GM12878 (cell line): Measurements from ENCODE around the gene PFKFB3. TPM values are rescaled to one million over a fixed set of nuclear protein-coding genes. Genes with fewer than 3 reads are reported as not detected.
A peak's percentile ranks its signal among the peaks of the same experiment; 100 is the strongest.

Experiments used
- ATAC-seq: fragments of 200-7000 bp; cut with Tn5 transposase; 3 replicates; pipeline ENCODE4 v1.9.1; 2020; ENCODE audit warnings: mild to moderate bottlenecking, moderate library complexity
- BruUV-seq: library from RNA; stranded (reverse); fragments of 400-500 nt; replicated peaks from 2 replicates; lab custom pipeline; 2021; lab: Mats Ljungman, UMichigan
- CTCF ChIA-PET: fragments of 300-600 bp; sonication (Branson Sonifier 250); formaldehyde crosslinking; extraction: SDS; loops from one replicate; lab custom pipeline; 2021; ENCODE audit warnings: inconsistent platforms; lab: Yijun Ruan, JAX
- POLR2A ChIA-PET: fragments of 350-600 bp; formaldehyde crosslinking; extraction: SDS; loops from one replicate; lab custom pipeline; 2021; ENCODE audit warnings: inconsistent platforms; lab: Charles Lee
- RAD21 ChIA-PET: fragments of 300-600 bp; sonication (Branson Sonifier 250); formaldehyde crosslinking; loops from one replicate; lab custom pipeline; 2023; ENCODE audit warnings: antibody characterized with exemption; ENCODE audit not compliant: unreplicated experiment; lab: Charles Lee
- SMC1A ChIA-PET: fragments of 300-600 bp; sonication (Branson Sonifier 250); formaldehyde crosslinking; loops from one replicate; lab custom pipeline; 2023; ENCODE audit not compliant: unreplicated experiment, uncharacterized antibody; lab: Charles Lee
- DNase-seq: peaks from one replicate; pipeline ENCODE4 v3.0.0-alpha.2; 2011; ENCODE audit warnings: low read depth, low spot score
- FAIRE-seq: peaks from 3 replicates; lab custom pipeline; 2011; peaks lifted over from hg19 to GRCh38; lab: Jason Lieb, UNC
- H2AFZ ChIP-seq: 2 replicates; pipeline ENCODE4 v1.6.0; 2011; ENCODE audit warnings: low read depth, low read length, control low read depth; ENCODE audit not compliant: control insufficient read depth
- H3K27ac ChIP-seq: 2 replicates; pipeline ENCODE4 v1.5.1; 2011; ENCODE audit warnings: control low read depth; ENCODE audit not compliant: control insufficient read depth, insufficient read depth
- H3K27me3 ChIP-seq, 2 experiments: replicated peaks in 1 of 2; 2 replicates each; pipeline versions ENCODE4 v1.6.0 to v1.6.1; 2011; ENCODE audit warnings: low read length in 1 of 2; ENCODE audit not compliant: control insufficient read depth in 2 of 2, insufficient read depth in 2 of 2
- H3K36me3 ChIP-seq, 2 experiments: 2 replicates each; pipeline ENCODE4 v1.5.1; 2011; ENCODE audit warnings: low read length in 1 of 2; ENCODE audit not compliant: control insufficient read depth in 2 of 2, insufficient read depth in 2 of 2
- H3K4me1 ChIP-seq: 2 replicates; pipeline ENCODE4 v1.6.1; 2011; ENCODE audit warnings: mild to moderate bottlenecking, low read length, moderate library complexity, mixed read lengths; ENCODE audit not compliant: control insufficient read depth, insufficient read depth
- H3K4me2 ChIP-seq: 2 replicates; pipeline ENCODE4 v1.6.0; 2011; ENCODE audit warnings: control low read depth; ENCODE audit not compliant: control insufficient read depth, insufficient read depth
- H3K4me3 ChIP-seq: fragments of 200-600 bp; sonication (generic); 2 replicates; pipeline ENCODE4 v1.5.1; 2016
- H3K79me2 ChIP-seq: 2 replicates; pipeline ENCODE4 v1.6.0; 2011; ENCODE audit warnings: low read length; ENCODE audit not compliant: control insufficient read depth, insufficient read depth
- H3K9ac ChIP-seq: 2 replicates; pipeline ENCODE4 v1.8.0; 2011; ENCODE audit warnings: low read length, control low read depth, mixed read lengths; ENCODE audit not compliant: control insufficient read depth, insufficient read depth
- H3K9me3 ChIP-seq: replicated peaks from 3 replicates; pipeline ENCODE4 v1.5.1; 2011; ENCODE audit warnings: mild to moderate bottlenecking, low read length; ENCODE audit not compliant: control insufficient read depth, insufficient read depth
- H4K20me1 ChIP-seq: 2 replicates; pipeline ENCODE4 v1.6.0; 2011; ENCODE audit not compliant: control insufficient read depth, insufficient read depth
- CBX3 ChIP-seq: fragments of 200-600 bp; sonication (generic); IDR thresholded peaks from 2 replicates; pipeline ENCODE4 v1.6.1; 2016; ENCODE audit warnings: low read depth, borderline replicate concordance
- ESRRA ChIP-seq: IDR thresholded peaks from 2 replicates; pipeline ENCODE4 v1.6.1; 2012; ENCODE audit warnings: mild to moderate bottlenecking, low read length, improper control_type of control experiment
- FOXK2 ChIP-seq: fragments of 450-650 bp; IDR thresholded peaks from 2 replicates; pipeline ENCODE4 v1.6.1; 2017; ENCODE audit warnings: mild to moderate bottlenecking, moderate library complexity
- HDGF ChIP-seq: fragments of 450-650 bp; IDR thresholded peaks from 2 replicates; pipeline ENCODE4 v1.6.1; 2016; ENCODE audit warnings: antibody characterized with exemption
- HSF1 ChIP-seq: fragments of 150-350 bp; IDR thresholded peaks from 2 replicates; pipeline ENCODE4 v1.6.1; 2014; ENCODE audit warnings: mild to moderate bottlenecking, low read depth, low read length
- IRF3 ChIP-seq: fragments of 450-650 bp; IDR thresholded peaks from 2 replicates; pipeline ENCODE4 v1.6.1; 2014; ENCODE audit warnings: mild to moderate bottlenecking
- MAX ChIP-seq: IDR thresholded peaks from 2 replicates; pipeline ENCODE4 v1.6.1; 2012; ENCODE audit warnings: low read depth, low read length, improper control_type of control experiment
- MTA2 ChIP-seq: fragments of 450-650 bp; IDR thresholded peaks from 2 replicates; pipeline ENCODE4 v1.6.1; 2016; ENCODE audit warnings: low read depth, mild to moderate bottlenecking, moderate library complexity
- NFYA ChIP-seq: IDR thresholded peaks from 2 replicates; pipeline ENCODE4 v1.6.1; 2011; ENCODE audit warnings: low read depth, mild to moderate bottlenecking, low read length, improper control_type of control experiment, borderline replicate concordance
- POLR2AphosphoS5 ChIP-seq: IDR thresholded peaks from 2 replicates; pipeline ENCODE4 v1.6.1; 2011; ENCODE audit warnings: mild to moderate bottlenecking, low read length, inconsistent platforms
- POU2F2 ChIP-seq: IDR thresholded peaks from 3 replicates; pipeline ENCODE4 v1.6.1; 2011; ENCODE audit warnings: low read depth, mild to moderate bottlenecking, low read length, borderline replicate concordance
- RAD21 ChIP-seq: IDR thresholded peaks from 2 replicates; pipeline ENCODE4 v1.6.1; 2011; ENCODE audit warnings: mild to moderate bottlenecking, low read depth, low read length, moderate library complexity; ENCODE audit not compliant: insufficient read depth
- SMARCA5 ChIP-seq: fragments of 450-650 bp; IDR thresholded peaks from 2 replicates; pipeline ENCODE4 v1.6.1; 2017; ENCODE audit warnings: mild to moderate bottlenecking
- STAT1 ChIP-seq: fragments of 450-650 bp; conservative IDR thresholded peaks from 2 replicates; pipeline ENCODE4 v1.6.1; 2014; ENCODE audit warnings: antibody characterized with exemption, mild to moderate bottlenecking
- TAF1 ChIP-seq: IDR thresholded peaks from 2 replicates; pipeline ENCODE4 v1.6.1; 2011; ENCODE audit warnings: mild to moderate bottlenecking, low read depth, low read length, borderline replicate concordance
- TBL1XR1 ChIP-seq: IDR thresholded peaks from 2 replicates; pipeline ENCODE4 v1.6.1; 2012; ENCODE audit warnings: low read depth, low read length, improper control_type of control experiment
- ZNF207 ChIP-seq: fragments of 450-650 bp; IDR thresholded peaks from 2 replicates; pipeline ENCODE4 v1.6.1; 2014; ENCODE audit warnings: antibody characterized with exemption, mild to moderate bottlenecking, borderline replicate concordance
- ZNF687 ChIP-seq: fragments of 450-650 bp; IDR thresholded peaks from 2 replicates; pipeline ENCODE4 v1.6.1; 2017; ENCODE audit warnings: mild to moderate bottlenecking, moderate library complexity
- WGBS: methylation state at CpG from one replicate; pipeline ENCODE4 v1.1.6; 2016; ENCODE audit warnings: low lambda C conversion rate; ENCODE audit not compliant: insufficient replicate concordance, insufficient coverage; ENCODE audit errors: missing lambda C conversion rate; 5-methylcytosine and 5-hydroxymethylcytosine counted together
- in situ Hi-C: fragments of 300-500 bp; cut with MboI; formaldehyde crosslinking; loops from 9 replicates; pipeline ENCODE4 v1.14.3; 2018; ENCODE audit warnings: mixed read lengths
- intact Hi-C: fragments of 100-400 bp; cut with micrococcal nuclease; formaldehyde crosslinking; loops from one replicate; pipeline ENCODE4 v1.14.2; 2022; ENCODE audit not compliant: unreplicated experiment
- polyA plus RNA-seq, 11 experiments: library from polyadenylated mRNA; depleted of rRNA in 4 of 11; unstranded in 6 of 11; stranded (reverse) in 5 of 11; fragments of >200 nt; fragmentation: Nextera tagmentation in 4 of 11; fragmentation: Illumina TruSeq in 1 of 11; extraction: Ambion mirVana in 4 of 11; extraction: Trizol in 1 of 11; gene quantifications; 1 replicate in 1 of 11; 2 replicates in 10 of 11; pipeline versions ENCODE4 v1.2.1 to v1.2.3, GENCODE V29; 2011 to 2016; ENCODE audit warnings: inconsistent platforms in 2 of 11, missing spikeins in 2 of 11, low read depth in 1 of 11
- total RNA-seq, 4 experiments: library from RNA; depleted of rRNA in 3 of 4; stranded (reverse); fragments of >200 nt in 3 of 4; fragmentation: Illumina TruSeq in 1 of 4; extraction: Trizol in 1 of 4; gene quantifications; 2 replicates each; pipeline versions ENCODE4 v1.2.1 to v1.2.3, GENCODE V29; 2013 to 2021

PFKFB3 gene
- total and polyA plus RNA-seq, 10 of the 15 experiments (the other 5 are each of a cell fraction or from before 2014, with no cell fraction given), result 1.6 to 46.7 (median 13.7) TPM

GRCh38 chr10:6182454-6183098 is 20.2 kb upstream of the PFKFB3 start:
- Histone ChIP-seq H4K20me1 (no peaks in the 10 kb centered on the region), H3K36me3 (0 out of 4 replicates have a peak, but pooled peaks cover 0 to 1% of the 10 kb centered on the region in 2 experiments), H3K4me2 (no peak overlapping the region), H3K4me1 (peaks cover 11% of the 10 kb centered on the region), H3K9ac (no peak overlapping the region), H3K79me2 (no peaks in the 10 kb centered on the region; the same call in 1 of the 2 replicates), H3K9me3 (no peaks in the 10 kb centered on the region), H3K27me3 (no peaks in the 10 kb centered on the region), H2AFZ (no peak overlapping the region), H3K4me3 (no peak overlapping the region), H3K27ac (no peak overlapping the region)
- no peak for FAIRE-seq
- no TSS peak for BruUV-seq
- ATAC-seq, result peak; percentile 61
- ChIA-PET RAD21 (interaction anchor here (0.8 kb wide), 1 partner anchor 15 kb away, joined by 3 read pairs; no protein-coding TSS in a partner anchor), CTCF (interaction anchor here (1.4 kb wide), 1 partner anchor 20 kb away, joined by 6 read pairs; the partner anchor contains the start of gene PFKFB3), SMC1A (interaction anchor here (0.6 to 1.1 kb wide), 3 partner anchors 15 to 166 kb away, joined by 3 to 4 read pairs (median 3); no protein-coding TSS in a partner anchor), POLR2A (interaction anchor here (0.6 to 1.9 kb wide), 5 partner anchors 9 to 395 kb away, joined by 3 to 4 read pairs (median 3); partner anchors contain the start of gene PFKFB3)
- DNase-seq, result no peak
- intact Hi-C loops (no loop called here), in situ Hi-C loops (no loop called here)
- WGBS, result 72% methylated on average over 16 of the region's 16 CpGs
- TF ChIP-seq IRF3, result no peak
- no peak for TF ChIP-seq ESRRA
- TF ChIP-seq HSF1, result no peak
- TF ChIP-seq RAD21, result no peak
- TF ChIP-seq SMARCA5, result no peak
- no peak for TF ChIP-seq CBX3
- no peak for TF ChIP-seq STAT1
- no peak for TF ChIP-seq POLR2AphosphoS5
- no peak for TF ChIP-seq MTA2
- TF ChIP-seq HDGF, result no peak
- TF ChIP-seq ZNF207, result no peak
- TF ChIP-seq POU2F2, result no peak
- TF ChIP-seq FOXK2, result no peak
- TF ChIP-seq TAF1, result no peak
- no peak for TF ChIP-seq TBL1XR1
- no peak for TF ChIP-seq ZNF687
- TF ChIP-seq MAX, result no peak
- no peak for TF ChIP-seq NFYA
